Activated T-cell treated with anti-CD3 and anti-CD28 coated beads for 48 hours (primary cell): ENCODE results near the gene ATOH8.

Experiments used
- DNase-seq: peaks from one replicate; pipeline ENCODE4 v3.0.0-alpha.2; 2020; ENCODE audit warnings: low read depth

Gene ATOH8

DNA sequence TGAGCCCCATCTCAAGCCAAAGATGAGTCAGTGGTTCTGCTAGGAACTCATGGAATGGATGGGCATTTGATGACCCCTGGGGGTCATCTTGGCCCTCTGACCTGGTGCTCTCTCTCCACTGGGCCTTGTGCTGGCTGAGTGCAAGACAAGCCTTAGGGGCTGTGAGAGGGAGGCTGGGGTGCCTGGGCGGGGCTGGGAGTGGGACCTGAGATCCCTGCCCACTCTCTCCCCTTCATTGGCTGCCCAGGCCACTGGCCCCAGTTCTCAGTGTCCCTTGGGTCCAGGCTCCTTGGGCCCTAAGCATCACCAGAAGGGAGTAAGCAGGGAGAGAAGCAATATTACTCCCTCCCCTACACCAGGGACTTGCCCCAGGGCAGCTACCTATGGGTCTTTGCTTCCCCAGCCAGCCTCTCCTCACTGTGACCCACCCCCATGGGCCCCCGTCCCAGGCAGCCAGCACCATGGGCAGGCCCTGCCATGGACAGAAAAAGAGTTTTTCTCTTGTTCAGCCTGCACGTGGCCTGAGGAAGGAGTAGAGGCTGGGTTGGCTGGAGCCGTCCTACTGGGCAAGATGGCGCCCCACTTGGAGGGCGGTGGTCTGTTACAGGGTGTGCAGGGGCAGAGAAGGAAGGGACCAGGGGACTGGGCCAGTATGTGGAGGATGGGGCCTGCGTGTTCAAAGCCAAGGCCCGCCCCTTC, 33.6 kb downstream of the ATOH8 start:
- DNase-seq = no peak

DNA sequence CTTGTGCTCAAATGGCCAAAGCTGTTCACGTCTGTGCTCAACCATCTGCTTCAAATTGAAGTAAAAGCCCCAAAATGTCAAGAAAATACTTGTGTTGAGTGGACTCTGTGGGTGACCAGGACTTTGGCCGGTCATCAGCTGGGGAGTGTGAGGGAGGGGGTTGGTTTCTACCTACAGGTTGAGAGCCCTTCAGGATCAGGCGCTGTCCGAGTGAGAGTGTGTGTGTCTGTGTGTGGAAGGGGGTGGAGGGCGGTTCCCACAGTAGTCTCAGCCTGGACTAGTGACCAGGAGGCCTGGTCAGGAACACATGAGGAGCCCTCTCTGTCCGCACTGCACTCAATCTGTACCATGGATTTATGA, 34.2 kb downstream of the ATOH8 start:
- no peak for DNase-seq

DNA sequence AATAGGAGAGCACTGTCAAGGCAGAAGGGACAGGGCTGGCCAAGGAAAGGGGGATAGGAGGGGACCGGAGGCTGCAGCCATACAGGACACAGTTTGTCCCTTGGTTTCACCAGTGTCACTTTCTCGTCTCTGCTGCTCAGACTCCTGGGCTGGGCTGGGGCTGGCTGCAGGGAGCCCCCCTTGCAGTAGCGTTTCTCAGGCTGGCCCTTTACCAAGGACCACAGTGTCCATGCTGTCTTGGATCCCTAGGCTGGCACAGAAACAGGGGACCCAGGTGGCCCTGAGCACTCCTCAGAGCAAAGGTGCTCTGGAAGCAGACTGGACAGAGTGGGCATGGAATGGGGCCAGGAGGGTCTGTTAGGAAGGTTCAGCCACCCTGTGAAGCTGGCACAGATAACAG, 34.8 kb downstream of the ATOH8 start:
- no peak for DNase-seq

- DNase-seq = no peak
Measured at GRCh38 chr2:85789271-85789670, 35.5 kb downstream of the ATOH8 start.

GRCh38 chr2:85790032-85790431, 36.2 kb downstream of the ATOH8 start:
- DNase-seq = no peak

GRCh38 chr2:85790499-85791188, 36.9 kb downstream of the ATOH8 start:
- no peak for DNase-seq

DNA sequence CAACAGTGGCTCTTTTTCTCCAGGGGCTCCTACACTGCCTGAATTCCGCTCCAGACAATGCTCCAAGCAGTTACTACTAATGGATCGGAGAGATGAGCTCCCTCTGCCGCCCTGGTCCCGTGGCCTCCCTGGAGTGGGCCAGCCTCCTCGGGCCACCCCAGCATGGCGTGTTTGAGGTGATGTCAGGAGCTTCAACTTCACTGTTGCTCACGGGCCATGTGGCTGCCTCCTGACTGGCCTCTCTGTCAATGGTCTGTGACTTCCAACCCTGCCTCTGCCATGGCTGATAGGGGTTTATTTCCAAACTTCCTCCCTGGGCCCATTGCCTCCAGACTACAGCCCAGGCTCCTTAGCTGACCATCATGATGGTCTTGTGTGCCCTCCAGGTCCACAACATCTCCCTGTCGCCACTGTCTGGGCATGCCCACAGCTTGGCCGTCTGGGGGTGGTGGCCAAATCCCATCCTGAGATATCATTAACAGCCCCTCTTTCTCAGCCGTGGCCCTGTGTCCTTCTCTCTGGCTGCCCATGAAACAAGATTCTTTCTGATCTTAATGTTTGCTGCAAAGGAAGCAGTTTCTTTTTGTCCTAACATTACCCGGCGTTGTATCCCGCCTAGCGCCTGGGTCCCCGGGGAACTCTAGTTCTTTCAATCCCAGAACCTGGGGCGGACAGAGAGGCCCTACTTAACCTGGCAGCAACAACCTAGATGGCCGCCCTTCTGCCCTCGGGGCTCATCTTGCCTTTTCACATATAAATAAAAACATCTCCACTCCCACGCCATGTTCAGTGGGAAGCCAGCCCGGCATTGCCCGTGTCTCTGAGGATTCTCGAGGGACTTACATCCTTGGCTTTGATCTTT, 38.1 kb downstream of the ATOH8 start:
- DNase-seq = no peak

- no peak for DNase-seq
Measured at GRCh38 chr2:85792783-85793441, 39.1 kb downstream of the ATOH8 start.

DNA sequence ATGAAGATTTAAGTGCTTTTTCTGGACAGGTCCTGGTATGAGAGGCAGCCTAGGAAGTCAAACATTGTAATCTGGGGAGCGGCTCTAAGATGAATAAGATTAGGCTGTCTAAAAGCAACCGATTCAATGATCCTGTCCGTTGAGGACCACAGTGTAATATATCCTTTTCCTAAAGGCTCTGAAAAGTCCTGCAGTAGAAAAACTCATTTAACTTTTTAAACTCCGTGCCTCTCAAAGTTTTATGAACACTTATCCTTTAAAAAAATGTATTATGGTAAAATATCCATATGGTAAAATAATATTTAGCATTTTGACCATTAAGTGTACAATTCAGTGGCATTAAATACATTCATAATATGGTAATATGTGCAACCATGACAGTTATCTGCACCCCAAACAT, 39.8 kb downstream of the ATOH8 start:
- DNase-seq = no peak

DNA sequence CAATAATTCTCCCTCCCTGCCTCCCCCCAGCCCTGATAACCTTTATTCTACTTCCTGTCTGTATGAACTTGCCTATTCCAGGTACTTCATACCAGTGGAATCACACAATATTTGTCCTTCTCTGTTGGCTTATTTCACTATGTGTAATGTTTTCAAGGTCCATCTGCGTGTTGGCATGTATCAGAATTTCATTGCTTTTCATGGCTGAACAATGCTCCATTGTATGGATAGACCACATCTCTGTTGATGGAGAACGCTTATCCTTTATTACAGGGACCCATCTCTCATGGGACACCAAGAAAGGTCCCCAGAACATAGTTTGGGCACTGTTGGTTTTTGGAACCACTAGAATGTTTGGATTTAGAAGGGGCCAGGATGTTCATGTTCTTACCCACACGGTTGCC, 40.2 kb downstream of the ATOH8 start:
- no peak for DNase-seq

DNA sequence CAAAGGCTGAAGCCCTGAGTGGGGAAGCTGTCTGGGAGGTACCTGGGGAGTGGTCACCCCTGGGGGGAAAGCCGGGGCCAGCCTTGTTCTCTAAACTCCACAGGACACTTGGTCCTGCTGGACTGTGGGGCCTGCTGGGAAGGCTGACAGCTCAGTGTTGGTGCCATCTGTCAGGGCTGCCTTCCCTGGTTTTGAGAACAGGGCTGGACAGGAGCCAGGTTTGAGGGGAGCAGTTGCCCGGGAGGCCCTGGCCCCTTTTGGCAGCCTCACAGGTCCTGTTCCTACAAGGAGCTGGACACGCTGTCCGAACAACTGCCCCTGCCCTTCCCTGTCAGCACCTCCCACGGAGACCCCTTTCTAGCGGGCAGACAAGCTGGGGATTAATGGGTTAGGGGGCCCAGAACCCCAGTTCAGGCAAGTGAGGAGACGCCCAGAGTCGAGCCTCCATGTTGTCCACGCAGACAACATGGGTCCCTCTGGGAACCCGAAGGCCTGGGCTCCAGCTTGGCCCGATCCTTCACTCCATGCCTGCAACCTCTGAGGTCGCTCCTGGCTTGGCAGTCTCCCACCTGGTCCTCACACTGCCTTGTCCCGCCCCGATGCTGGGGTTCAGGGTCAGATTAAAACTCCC, 40.8 kb downstream of the ATOH8 start:
- no peak for DNase-seq

GRCh38 chr2:85795331-85796045, 41.7 kb downstream of the ATOH8 start:
- DNase-seq = no peak

DNA sequence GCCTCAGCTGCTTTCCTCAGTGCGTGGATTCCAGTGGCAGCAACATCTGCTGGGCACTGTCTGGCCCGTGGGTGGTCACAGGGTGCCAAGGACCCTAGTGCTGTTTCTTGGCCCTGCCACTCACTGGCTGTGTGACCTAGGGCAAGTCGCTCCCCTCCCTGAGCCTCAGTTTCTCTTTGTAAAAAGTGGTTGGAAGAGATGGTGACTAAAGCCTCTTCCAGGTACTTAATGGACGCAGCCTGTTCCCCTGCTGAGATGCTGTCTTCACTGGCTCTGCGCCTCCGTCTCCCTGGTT, 42.2 kb downstream of the ATOH8 start:
- DNase-seq = no peak

GRCh38 chr2:85796341-85797262, 42.8 kb downstream of the ATOH8 start:
- no peak for DNase-seq

- no peak for DNase-seq
Measured at GRCh38 chr2:85797263-85797660, 43.5 kb downstream of the ATOH8 start.

- DNase-seq = no peak
Measured at GRCh38 chr2:85797921-85798320, 44.1 kb downstream of the ATOH8 start.

GRCh38 chr2:85799215-85799956, 45.6 kb downstream of the ATOH8 start:
- no peak for DNase-seq

GRCh38 chr2:85800586-85800985, 46.8 kb downstream of the ATOH8 start:
- no peak for DNase-seq

GRCh38 chr2:85801871-85802270, 48.1 kb downstream of the ATOH8 start:
- DNase-seq = no peak
